ENCODE measurements around the gene SHROOM3.

- TF ChIP-seq CTCF (IDR thresholded peaks at IDR 0.05) (no peak), POLR2AphosphoS5 (IDR thresholded peaks at IDR 0.05) (no peak), POLR2A (IDR thresholded peaks at IDR 0.05) (no peak), EP300 (IDR thresholded peaks at IDR 0.05) (no peak)
Measured at GRCh38 chr4:76712564-76712963, 277.5 kb downstream of the SHROOM3 start.
